ELR (cell line): ENCODE results near the gene CEP85L.

Source experiments
- DNase-seq: peaks from one replicate; pipeline ENCODE4 v3.0.0-alpha.2; 2015; ENCODE audit warnings: low read depth

The CEP85L gene

DNA sequence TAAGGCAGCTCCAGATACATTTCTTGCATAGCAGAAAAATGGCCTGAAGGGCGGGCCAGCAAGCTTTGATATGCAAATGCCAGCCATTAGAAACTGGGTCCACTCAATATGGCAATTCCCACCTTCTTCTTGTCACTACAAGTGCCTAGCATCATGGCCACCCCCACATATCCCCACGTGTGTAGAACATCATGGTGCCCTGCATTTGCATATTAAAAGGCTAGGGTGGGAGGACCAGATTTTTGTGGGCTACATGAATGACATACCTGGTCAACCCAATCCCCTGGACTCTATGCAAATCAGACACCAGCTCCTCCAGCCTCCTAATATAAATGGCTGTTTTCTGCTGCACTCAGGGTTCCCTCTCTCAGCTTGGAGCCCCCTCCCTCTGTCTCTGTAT is 71.6 kb downstream of the CEP85L start:
- DNase-seq = no peak

DNA sequence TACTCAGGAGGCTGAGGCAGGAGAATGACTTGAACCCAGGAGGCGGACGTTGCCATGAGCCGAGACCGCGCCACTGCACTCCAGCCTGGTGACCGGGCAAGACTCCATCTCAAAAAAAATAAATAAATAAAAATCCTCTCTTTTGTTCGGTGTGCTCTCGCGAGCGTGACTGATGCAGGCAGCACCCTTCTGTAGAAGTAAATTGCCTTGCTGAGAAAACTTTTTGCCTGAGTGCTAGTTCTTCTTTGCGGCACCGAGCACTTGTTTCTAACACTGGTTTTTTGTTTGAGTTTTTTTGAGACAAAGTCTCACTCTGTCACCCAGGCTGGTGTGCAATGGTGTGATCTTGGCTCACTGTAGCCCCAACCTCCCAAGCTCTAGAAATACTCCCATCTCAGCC is 72.8 kb downstream of the CEP85L start:
- no peak for DNase-seq

GRCh38 chr6:118577972-118578371 is 73.4 kb downstream of the CEP85L start:
- DNase-seq = no peak

DNA sequence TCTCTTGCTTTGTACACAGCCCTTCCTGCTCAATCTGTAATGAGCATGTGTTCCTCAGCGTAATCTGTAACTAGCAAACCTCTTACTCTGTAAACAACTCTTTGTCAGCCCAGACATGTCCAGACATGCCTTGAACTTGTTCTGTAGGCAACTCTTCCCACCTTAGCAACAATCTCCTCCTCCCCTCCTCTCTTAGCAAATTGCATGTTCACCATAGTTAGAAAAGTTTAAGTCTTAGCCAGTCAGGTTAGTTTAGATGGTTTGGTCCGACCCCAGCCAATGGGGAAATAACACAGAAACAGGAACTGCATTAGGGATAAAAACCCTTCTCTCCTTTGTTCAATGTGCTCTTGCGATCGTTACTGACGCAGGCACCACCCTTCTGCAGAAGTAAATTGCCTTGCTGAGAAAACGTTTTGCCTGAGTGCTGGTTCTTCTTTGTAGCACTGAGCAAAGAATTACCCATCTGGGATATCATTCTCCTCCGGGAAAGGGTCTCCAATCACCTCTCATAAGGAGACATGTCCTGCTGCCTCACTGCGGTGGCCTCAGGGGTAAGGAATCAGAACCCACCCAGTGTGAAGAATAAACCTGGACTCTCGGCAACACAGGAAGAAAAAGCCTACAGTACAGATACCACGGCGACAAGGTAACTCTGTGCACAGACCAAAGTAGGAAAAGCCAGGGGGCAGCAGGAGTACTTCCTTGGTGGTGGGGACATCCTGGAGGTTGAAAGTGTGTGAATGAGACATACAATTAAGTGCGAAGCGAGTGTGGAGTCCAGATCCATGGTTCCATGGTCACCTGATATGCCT is 77.1 kb downstream of the CEP85L start:
- DNase-seq = no peak

DNA sequence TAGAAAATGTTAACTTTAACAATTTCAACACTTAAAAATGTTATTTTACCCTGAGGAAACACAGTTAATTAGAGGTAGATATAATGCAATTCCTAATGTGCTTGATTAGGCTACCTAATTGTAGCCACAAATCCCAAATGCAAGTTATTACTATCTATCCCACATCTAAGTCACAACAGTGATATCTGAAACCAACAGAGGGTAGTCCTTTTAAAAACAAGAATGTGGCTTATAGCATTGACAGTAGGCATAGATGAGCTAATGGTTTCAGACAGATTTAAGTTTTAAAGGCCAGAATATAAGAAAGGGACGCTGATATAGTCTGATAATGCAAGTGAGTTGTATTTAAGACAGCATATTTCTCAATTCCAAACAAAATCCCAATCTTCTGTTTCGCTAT is 80.3 kb downstream of the CEP85L start:
- no peak for DNase-seq

DNA sequence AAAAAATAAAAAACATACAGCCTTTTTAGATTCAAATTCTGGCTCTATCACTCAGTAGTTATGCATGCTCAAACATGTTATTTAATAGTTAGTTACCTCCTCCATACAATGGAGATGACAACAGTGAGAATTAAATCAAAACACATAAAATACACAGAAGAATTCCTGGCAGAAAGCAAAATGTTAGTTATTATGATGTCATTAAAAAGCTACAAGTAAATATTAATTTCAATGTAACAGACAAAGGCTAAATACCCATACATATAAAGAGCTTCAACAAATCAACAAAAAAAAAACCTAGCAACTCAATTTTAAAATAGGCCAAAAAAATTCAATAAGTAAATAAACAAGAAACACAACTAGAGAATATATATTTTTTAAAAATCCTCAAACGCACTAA is 81.9 kb downstream of the CEP85L start:
- DNase-seq = no peak

DNA sequence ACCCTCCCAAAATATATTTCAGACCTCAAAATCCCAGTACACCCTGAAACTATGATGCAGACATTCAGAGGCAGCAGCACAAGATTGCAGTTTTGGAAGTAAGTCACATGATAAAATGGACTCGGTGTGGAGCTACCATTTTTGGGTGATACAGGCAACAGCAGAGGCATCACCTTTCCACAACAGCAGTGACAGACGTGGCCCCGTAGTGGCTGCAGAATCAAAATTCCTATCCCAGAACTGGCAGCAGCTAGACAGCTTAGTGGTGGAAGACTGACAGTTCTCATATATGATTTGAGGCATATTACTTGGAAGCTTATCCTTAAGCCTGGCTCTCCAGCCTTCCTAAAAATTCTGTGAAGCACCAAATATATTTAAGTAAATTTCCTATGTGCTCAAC is 83.4 kb downstream of the CEP85L start:
- DNase-seq = no peak

GRCh38 chr6:118565311-118565960 is 86.0 kb downstream of the CEP85L start:
- DNase-seq = peak; percentile 41

DNA sequence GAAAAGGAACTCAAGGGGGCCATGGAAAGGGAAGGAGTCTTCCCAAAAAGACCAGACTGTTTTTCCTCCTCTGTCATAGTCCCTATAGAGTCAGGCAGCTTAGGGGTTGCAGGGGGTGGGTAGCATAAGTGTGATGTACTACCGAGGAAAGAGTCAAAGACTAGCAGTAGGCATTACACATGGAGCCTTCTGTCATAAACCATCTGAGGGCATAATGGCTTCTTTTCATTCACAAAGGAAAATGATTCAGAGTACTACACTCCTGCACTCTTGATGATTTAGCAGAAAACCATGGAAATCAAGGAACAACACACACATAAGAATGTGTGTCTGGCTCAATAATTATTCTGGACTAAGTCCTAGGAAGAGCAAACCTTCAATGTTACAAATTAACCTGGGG is 88.4 kb downstream of the CEP85L start:
- peak; percentile 40 for DNase-seq

DNA sequence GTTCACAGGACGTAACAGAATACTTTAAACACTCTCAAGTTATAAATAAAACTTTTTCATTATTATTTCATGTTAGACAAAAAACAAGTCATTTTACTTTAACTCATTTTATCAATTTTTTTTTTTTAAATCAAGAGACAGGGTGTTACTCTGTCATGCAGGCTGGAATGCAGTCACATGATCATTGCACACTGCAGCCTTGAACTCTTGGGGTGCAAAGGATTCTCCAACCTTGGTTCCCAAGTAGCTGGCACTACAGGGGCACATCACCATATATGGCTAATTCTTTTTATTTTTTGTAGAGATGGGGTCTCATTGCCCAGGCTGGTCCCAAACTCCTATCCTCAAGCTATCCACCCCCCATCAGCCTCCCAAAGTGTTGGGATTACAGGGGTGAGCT is 89.1 kb downstream of the CEP85L start:
- no peak for DNase-seq

- DNase-seq = peak; percentile 46
These were observed 91.7 kb downstream of the CEP85L start for GRCh38 chr6:118559659-118560058.

- no peak for DNase-seq
These were observed 92.8 kb downstream of the CEP85L start for GRCh38 chr6:118558464-118559217.

DNA sequence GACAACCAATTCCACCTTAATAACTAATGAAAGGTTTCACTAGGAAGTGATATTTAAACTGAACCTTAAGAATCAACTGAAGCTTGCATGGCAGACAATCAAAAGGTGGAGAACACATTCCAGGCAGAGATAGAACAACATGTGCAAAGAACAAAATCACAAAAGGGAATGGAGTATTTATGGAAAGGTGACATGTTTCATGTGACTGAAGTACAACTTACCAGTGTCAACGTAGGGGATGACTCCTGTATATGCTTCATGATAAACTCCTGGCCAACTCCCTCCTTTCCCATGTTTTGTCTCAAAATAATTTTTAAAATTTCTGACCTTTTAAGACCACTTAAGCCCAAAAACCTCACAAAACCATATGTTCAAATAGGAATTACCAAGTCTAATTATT is 96.7 kb downstream of the CEP85L start:
- no peak for DNase-seq

GRCh38 chr6:118553132-118553531 is 98.3 kb downstream of the CEP85L start:
- no peak for DNase-seq

DNA sequence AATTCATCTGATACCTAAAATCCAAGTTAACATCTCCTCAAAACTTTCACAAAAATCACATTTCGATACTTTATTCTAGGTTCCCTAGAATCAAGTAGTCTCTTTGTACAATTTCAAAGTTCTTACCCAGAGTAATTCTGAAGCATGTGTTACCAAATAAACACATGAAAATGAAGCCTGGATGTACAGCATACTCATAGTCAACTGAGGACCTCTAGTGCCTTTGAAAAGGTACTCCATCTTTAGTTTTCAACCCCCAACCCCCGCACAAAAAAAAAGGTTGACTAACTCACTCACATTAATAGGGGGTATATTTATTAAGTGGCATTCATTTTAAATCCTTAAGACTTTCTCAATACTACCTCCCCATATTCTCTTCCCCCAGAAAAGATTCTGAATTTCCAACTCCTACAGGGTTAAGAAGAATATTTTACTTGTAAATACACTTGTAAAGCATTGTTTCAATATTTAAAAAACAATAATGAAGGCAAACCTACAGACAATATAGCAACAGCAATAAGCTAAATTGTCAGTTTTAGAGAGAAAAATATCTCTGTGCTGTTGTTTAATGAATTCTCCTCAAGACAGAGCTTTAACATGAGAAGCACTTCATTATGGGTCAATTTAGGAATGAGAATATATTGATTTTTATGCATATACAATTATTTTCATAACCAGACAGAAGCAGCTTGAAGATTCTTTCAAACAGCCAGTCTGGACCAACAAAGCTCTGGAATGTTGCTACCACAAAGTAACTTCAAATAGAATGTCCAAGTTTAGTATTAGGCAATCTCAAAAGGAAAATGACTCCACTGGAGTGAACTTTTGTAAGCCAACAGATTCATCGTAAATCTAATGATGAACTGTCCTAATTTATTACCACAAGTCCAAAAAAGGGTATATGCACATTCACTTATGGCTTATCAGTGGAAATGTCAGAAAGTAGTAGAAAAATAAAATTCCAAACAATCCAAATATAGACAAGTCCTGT is 100.0 kb downstream of the CEP85L start:
- DNase-seq = peak; percentile 77

DNA sequence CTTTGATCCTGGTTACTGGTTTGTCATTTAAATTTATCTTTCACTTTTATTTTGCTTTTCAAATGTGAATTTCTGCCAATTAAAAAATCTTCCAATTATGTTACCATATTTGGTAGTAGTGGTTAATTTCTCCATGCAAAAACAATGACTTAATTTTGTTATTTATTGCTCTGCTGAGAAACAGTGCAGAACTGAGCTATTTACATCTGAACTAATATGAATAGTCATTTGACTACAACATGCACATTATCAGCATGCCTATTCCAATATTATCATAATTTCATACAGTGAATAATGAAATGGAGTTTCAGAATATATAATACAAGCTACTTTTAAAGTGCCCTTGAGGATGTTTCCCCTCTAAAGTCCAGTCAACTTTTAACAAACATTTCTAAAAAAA is 102.8 kb downstream of the CEP85L start:
- DNase-seq = no peak

- DNase-seq = no peak
These were observed 103.3 kb downstream of the CEP85L start, which contains the start of gene PLN for GRCh38 chr6:118548136-118548535. TSS of gene PLN (plus strand) at chr6:118548296. CDS start at chr6:118558922, 10,626 bp downstream.

- DNase-seq = no peak
These were observed 104.5 kb downstream of the CEP85L start for GRCh38 chr6:118546880-118547218.

DNA sequence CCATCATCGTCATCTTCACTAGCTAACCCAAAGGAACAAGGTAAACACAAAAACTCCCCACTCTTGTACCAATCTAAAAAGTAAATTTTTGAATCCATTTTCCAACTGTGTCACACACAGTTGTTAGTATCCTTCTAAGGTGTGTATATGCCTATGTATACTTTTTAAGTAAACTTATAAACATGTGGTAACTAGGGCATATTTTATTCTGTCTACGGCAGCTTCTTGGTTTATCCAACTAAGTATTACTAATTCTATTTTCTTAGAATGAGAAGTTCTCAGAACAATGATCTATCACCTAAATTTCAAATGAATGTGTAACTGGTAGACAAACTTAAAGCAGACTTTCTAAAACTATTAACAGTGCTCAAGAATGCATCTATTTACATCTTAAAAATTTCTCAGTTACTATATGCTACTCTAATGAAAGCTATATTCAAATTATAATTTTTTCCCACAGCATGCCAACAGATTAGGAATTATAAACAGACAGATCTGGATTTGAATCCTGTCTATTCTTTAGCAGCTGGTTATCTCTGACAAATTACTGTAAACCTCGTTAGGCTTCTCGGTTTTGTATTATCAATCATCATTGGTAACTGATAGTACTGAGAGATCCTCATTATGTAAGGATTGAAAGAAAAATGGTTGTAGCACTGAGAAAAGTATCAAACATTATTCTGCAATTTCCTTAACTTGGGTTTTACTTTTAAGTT is 105.1 kb downstream of the CEP85L start:
- DNase-seq = no peak

GRCh38 chr6:118544105-118544504 is 107.3 kb downstream of the CEP85L start:
- DNase-seq = no peak
